Measurements from ENCODE around the gene VDAC2. TPM values are rescaled to one million over a fixed set of nuclear protein-coding genes. Genes with fewer than 3 reads are reported as not detected.
A peak's percentile ranks its signal among the peaks of the same experiment; 100 is the strongest.
"Not testable (repeated sequence)": the region's sequence is repeated elsewhere in the genome, so short reads cannot be mapped to it uniquely, and the experiment has no call there.

VDAC2 gene
- total RNA-seq, 4 donors from 2014 or later = 121 to 145 (median 140) TPM

DNA sequence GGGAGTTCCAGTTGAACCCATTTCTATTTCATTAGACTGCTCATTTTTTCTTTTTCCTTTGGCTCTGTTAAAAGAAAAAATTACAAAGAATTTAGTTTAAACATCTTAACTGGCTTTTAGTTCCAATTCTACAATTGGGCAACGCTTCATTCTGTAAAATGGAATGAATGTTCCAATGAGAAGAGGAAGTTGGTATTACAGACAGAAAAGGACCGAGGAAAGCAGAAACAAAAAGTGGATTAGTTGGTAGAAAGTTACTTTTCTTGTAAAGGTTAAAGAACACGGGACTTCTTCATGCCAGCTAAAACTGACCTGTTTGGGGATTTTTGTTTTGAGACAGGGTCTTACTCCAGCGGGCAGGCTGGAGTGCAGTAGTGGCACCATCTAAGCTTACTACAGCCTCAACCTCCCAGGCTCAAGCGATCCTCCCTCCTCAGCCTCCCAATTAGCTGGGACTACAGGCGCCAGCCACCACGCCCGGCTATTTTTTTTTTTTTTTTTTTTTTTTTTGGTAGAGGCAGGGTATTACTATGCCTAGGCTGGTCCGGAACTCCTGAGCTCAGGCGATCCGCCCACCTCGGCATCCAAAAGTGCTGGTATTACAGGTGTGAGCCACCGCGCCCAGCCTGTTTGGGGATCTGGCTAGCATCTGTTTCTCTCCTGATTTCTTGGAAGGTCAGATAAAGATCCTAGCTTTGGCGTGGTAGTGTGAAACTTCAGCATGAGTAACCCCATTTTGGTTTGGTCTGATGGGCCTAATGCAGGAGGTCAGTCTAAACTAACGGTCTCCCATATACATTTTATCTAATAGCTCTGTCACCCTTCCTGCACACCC is 1.3 kb upstream of the VDAC2 start:
- intact Hi-C loops (cut with DNase I; ENCODE audit: low total_unique reads) = no loop called here
- DNase-seq (ENCODE audit: low spot score in 2 of 2) = peak in 1 of 2 donors; percentile 87
- H3K4me3 ChIP-seq (ENCODE audit: low read depth, poor library complexity, severe bottlenecking) = no peak overlapping the region
- no peak for TF ChIP-seq POLR2A (IDR thresholded peaks at IDR 0.05)
- WGBS, 2 donors = 57 to 63% methylated on average over 16 of the region's 16 CpGs

DNA sequence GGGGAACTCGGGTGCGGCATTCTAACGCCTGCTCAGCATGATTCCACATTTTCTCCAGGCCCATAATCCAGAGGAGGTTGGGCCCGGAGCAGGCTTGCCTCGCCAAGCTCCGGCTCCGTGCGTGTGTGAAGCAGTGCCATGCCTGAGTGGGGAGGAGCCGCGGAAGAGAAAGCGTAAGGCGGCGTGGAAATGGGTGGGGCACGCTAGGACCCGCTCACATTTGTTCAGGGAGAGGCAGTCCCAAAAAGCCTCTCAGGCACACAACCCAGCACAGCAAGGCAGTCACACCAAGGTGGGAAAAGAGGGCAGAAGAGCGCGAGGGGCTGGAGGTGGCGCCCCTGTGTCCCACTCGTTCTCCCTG is 695 bp upstream of the VDAC2 start:
- WGBS, 2 donors = 0 to 1% methylated on average over 17 to 19 of the region's 19 CpGs
- intact Hi-C loops (cut with DNase I; ENCODE audit: low total_unique reads) = no loop called here
- no peak for TF ChIP-seq POLR2A (IDR thresholded peaks at IDR 0.05)
- TF ChIP-seq, protein P1, sequence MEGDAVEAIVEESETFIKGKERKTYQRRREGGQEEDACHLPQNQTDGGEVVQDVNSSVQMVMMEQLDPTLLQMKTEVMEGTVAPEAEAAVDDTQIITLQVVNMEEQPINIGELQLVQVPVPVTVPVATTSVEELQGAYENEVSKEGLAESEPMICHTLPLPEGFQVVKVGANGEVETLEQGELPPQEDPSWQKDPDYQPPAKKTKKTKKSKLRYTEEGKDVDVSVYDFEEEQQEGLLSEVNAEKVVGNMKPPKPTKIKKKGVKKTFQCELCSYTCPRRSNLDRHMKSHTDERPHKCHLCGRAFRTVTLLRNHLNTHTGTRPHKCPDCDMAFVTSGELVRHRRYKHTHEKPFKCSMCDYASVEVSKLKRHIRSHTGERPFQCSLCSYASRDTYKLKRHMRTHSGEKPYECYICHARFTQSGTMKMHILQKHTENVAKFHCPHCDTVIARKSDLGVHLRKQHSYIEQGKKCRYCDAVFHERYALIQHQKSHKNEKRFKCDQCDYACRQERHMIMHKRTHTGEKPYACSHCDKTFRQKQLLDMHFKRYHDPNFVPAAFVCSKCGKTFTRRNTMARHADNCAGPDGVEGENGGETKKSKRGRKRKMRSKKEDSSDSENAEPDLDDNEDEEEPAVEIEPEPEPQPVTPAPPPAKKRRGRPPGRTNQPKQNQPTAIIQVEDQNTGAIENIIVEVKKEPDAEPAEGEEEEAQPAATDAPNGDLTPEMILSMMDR (IDR thresholded peaks at IDR 0.05) = no peak
- peak overlapping the region; percentile 49 for H3K4me3 ChIP-seq (ENCODE audit: low read depth, poor library complexity, severe bottlenecking)
- peak; percentile 85 to 97 for DNase-seq (ENCODE audit: low spot score in 2 of 2)

DNA sequence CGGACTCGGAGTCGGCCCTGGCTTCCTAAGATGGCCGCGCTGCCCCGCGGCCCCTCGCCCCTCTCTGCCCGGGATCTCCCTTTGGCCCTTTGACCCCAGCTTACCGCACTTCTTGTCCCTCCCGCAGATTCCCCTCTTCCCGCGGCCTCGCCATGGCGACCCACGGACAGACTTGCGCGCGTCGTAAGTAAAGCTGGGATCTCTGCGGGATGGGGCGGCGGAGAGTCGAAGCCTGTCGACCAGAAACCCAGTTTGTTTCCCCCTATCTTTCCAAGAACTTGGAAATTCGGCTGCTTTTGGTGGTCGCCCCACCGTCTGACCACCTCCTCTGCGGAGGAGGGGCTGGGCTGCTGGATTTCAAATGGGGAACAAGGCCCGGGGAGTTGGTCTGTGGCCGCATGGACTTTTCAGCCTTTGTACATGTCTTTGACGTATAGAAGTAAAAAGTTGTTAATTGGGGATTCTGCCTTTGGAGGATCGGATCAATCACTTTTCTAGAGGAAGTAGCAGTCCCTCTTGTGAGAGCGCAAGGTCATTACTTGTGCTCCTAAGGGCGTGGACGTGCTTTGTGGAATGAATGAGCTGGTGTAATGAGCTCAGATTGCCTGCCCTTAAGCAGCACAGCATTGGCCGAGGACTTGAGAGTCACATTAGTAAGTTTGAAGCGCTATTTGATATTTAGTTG is 553 bp downstream of the VDAC2 start:
- DNase-seq (ENCODE audit: low spot score in 2 of 2) = no peak
- WGBS, 2 donors = 0% methylated on average over 30 to 38 of the region's 38 CpGs
- TF ChIP-seq, protein P1 (IDR thresholded peaks at IDR 0.05) = no peak
- no peak for TF ChIP-seq POLR2A (IDR thresholded peaks at IDR 0.05)
- intact Hi-C loops (cut with DNase I; ENCODE audit: low total_unique reads) = no loop called here
- peak overlapping the region; percentile 95 for H3K4me3 ChIP-seq (ENCODE audit: low read depth, poor library complexity, severe bottlenecking)

- no peak overlapping the region for H3K4me3 ChIP-seq (ENCODE audit: low read depth, poor library complexity, severe bottlenecking)
- WGBS, 2 donors = 77 to 79% methylated on average over 6 of the region's 6 CpGs
- TF ChIP-seq, protein P1 (IDR thresholded peaks at IDR 0.05) = no peak
- no peak for TF ChIP-seq POLR2A (IDR thresholded peaks at IDR 0.05)
- intact Hi-C loops (cut with DNase I; ENCODE audit: low total_unique reads) = no loop called here
- DNase-seq (ENCODE audit: low spot score in 2 of 2) = peak in 1 of 2 donors; percentile 31
Observed at GRCh38 chr10:75212343-75212742, 1.7 kb downstream of the VDAC2 start.

GRCh38 chr10:75220274-75220673 is 9.7 kb downstream of the VDAC2 start:
- intact Hi-C loops (cut with DNase I; ENCODE audit: low total_unique reads) = no loop called here
- 87 to 90% methylated on average over 4 of the region's 4 CpGs for WGBS, 2 donors
- no peak for DNase-seq (ENCODE audit: low spot score in 2 of 2)
- no peak for TF ChIP-seq POLR2A (IDR thresholded peaks at IDR 0.05)
- TF ChIP-seq, protein P1 (IDR thresholded peaks at IDR 0.05) = no peak
- no peak overlapping the region for H3K4me3 ChIP-seq (ENCODE audit: low read depth, poor library complexity, severe bottlenecking)

- 94% methylated on average over 8 of the region's 8 CpGs for WGBS, 2 donors
- DNase-seq (ENCODE audit: low spot score in 2 of 2) = peak in 1 of 2 donors; percentile 70
- intact Hi-C loops (cut with DNase I; ENCODE audit: low total_unique reads) = not testable (repeated sequence)
Observed at GRCh38 chr10:75221492-75221891, 10.9 kb downstream of the VDAC2 start.

More at GRCh38 chr10:75221492-75221891, 10.9 kb downstream of the VDAC2 start:
- not testable (repeated sequence) for H3K4me3 ChIP-seq (ENCODE audit: low read depth, poor library complexity, severe bottlenecking)
